Coronary artery (tissue), 2 donors: ENCODE data around the gene DDX54.

Experiments
- DNase-seq: peaks from one replicate; pipeline ENCODE4 v3.0.0-alpha.2; 2017; ENCODE audit warnings: low spot score
- H3K27ac ChIP-seq, 2 donors: fragments of 200-600 bp; sonication (generic); one replicate each; pipeline ENCODE4 v1.5.1; 2016 to 2019
- H3K4me3 ChIP-seq: fragments of 200-600 bp; sonication (generic); 2 replicates; pipeline ENCODE4 v1.5.1; 2016; ENCODE audit warnings: mild to moderate bottlenecking, moderate library complexity
- CTCF ChIP-seq: fragments of 200-600 bp; sonication (generic); IDR thresholded peaks from one replicate; pipeline ENCODE4 v1.5.1; 2019; ENCODE audit warnings: antibody characterized with exemption

DDX54 gene

GRCh38 chr12:113115455-113116126 lies 69.7 kb downstream of the DDX54 start:
- TF ChIP-seq CTCF, result no peak
- no peak overlapping the region for H3K27ac ChIP-seq
- DNase-seq, result no peak

GRCh38 chr12:113114447-113115178 lies 70.7 kb downstream of the DDX54 start:
- no peak for DNase-seq
- no peak overlapping the region for H3K4me3 ChIP-seq
- no peak overlapping the region for H3K27ac ChIP-seq
- no peak for TF ChIP-seq CTCF

More at GRCh38 chr12:113115455-113116126, 69.7 kb downstream of the DDX54 start:
- no peak overlapping the region for H3K4me3 ChIP-seq

GRCh38 chr12:113113397-113113796 lies 71.9 kb downstream of the DDX54 start:
- no peak for TF ChIP-seq CTCF
- DNase-seq, result no peak
- H3K4me3 ChIP-seq, result no peak overlapping the region
- no peak overlapping the region for H3K27ac ChIP-seq

GRCh38 chr12:113112043-113112899 lies 73.0 kb downstream of the DDX54 start:
- no peak for TF ChIP-seq CTCF
- no peak for DNase-seq

GRCh38 chr12:113111247-113111646 lies 74.0 kb downstream of the DDX54 start:
- Histone ChIP-seq H3K27ac (no peak overlapping the region), H3K4me3 (no peak overlapping the region)
- DNase-seq, result no peak
- no peak for TF ChIP-seq CTCF

More at GRCh38 chr12:113112043-113112899, 73.0 kb downstream of the DDX54 start:
- Histone ChIP-seq H3K4me3 (no peak overlapping the region), H3K27ac (no peak overlapping the region)

- TF ChIP-seq CTCF, result no peak
- no peak for DNase-seq
- H3K4me3 ChIP-seq, result no peak overlapping the region
- H3K27ac ChIP-seq, result no peak overlapping the region
Measured at GRCh38 chr12:113109872-113110599, 75.2 kb downstream of the DDX54 start.
